AG10803 (cell line): Measurements from ENCODE around the gene PMEPA1.

ENCODE experiments used
- DNase-seq: peaks from one replicate; pipeline ENCODE4 v3.0.0; 2010; ENCODE audit warnings: low read depth
- H3K4me3 ChIP-seq: 2 replicates; pipeline ENCODE4 v1.5.1; 2011; ENCODE audit warnings: mild to moderate bottlenecking, low read length, control low read depth
- CTCF ChIP-seq: conservative IDR thresholded peaks from 2 replicates; pipeline ENCODE4 v1.5.1; 2011; ENCODE audit warnings: mild to moderate bottlenecking, low read length, control low read depth, inconsistent platforms

Gene PMEPA1

DNA sequence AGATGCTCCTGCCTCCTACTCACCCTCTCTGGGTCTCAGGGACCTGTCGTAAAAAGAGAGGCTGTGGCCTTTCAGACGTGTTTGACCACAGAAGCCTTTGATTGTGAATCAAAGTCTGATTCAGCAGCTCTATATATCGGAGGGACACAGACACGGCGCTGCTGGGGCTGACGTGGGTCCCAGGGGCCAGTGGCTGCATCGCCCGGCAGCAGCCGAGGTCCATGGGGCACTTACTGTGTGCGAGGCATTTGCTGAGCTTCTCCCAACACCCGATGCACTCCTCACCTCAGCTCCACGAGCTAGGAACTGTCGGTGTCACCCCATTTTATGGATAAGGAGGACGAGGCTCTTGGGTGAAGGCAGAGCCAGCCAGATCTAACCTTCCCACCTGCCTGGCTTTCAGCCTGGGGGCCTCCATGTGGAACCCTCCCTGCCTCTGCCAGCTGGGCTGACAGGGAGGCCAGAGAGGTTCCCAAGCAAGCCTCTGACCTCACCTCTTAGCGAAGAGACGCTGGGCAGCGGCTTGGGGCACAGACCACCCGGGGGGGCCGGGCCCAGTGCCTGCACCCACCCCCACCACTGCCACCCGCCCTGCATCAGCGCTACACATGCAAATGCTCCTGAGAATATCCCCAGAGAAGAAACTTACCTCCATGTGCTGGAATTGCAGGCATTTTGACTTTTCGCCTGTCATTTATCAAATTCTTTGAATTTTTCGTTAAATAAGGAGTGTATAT lies 19.9 kb downstream of the PMEPA1 start:
- DNase-seq: no peak
- H3K4me3 ChIP-seq: no peak overlapping the region
- no peak for TF ChIP-seq CTCF

DNA sequence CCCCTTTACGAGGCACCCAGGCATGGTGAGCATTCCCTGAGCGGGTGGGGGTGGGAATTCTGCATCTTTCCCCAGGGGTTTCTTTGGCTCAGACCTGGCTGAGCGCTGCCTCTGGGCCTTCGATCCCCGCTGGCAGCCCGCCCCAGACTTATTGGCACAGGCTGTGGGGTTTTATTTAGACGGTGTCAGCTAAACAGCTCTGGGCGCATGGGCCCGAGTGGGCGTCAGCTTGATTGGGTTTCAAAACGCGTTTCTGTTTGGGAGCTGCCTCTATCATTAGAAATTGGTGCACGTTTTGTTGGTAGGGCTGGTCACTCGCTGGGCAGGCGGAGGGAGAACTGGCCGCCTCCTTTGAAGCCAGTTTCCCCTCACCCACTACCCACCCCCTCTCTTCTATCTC lies 21.0 kb downstream of the PMEPA1 start:
- TF ChIP-seq CTCF: no peak
- no peak for DNase-seq
- no peak overlapping the region for H3K4me3 ChIP-seq

DNA sequence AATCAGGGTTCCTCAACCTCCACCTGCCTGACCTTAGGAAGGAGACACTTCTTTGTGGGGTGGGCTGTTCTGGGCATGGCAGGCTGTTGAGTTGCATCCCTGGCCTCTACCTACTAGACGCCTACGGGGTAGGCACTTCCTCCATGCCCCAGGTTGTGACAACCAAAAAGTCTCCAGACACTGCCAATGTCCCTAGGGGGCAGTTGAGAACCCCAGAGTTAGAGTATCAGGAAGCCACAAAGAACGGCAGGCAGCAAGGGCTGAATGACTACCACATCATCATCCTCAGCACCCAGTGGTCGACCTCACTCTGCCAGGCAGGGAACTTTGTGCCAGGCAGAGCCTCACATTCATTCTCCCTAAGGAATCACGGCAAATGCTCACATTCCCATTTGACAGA lies 21.5 kb downstream of the PMEPA1 start:
- no peak overlapping the region for H3K4me3 ChIP-seq
- DNase-seq: no peak
- TF ChIP-seq CTCF: no peak

DNA sequence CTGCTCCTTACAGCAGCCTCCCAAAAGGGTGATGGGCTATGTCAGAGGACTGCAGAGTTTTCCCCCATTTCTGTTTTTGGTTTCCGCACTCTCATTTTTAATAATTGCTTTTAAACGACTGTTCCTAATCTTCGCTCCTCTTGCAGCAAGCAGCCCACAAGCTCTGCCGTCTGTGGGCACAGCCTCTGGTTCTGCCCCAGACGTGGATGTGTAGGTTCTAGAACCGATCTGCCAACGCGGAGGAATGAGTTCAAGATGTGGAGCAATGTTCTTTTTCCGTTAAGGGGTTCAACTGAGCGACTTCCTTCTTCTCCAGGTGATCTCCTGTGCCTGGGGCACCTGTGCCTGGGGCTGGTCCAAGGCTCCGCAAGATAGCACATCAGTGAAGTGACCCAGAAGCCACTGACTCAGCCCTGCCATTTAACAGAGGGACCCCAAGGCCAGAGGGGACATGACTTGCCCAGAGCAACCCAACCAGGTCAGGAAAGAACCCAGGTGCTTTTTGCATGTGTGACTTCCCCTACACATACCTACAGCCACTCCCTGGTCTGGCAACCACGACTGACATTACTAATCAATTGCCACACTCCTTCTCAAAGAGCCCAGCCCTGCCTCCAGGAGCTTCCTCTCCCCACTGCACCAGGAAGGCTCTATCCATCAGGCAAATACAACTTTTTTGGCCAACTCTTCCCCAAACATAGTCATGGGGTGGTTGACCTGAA lies 22.7 kb downstream of the PMEPA1 start:
- no peak for DNase-seq
- no peak for TF ChIP-seq CTCF

GRCh38 chr20:57685146-57685758 lies 24.6 kb downstream of the PMEPA1 start:
- no peak overlapping the region for H3K4me3 ChIP-seq
- no peak for TF ChIP-seq CTCF
- no peak for DNase-seq

More for the DNA sequence above, 22.7 kb downstream of the PMEPA1 start:
- H3K4me3 ChIP-seq: no peak overlapping the region

GRCh38 chr20:57684808-57685140 lies 25.0 kb downstream of the PMEPA1 start:
- no peak for DNase-seq
- H3K4me3 ChIP-seq: no peak overlapping the region
- TF ChIP-seq CTCF: no peak
